ENCODE measurements around the gene SRXN1. TPM values are rescaled to one million over a fixed set of nuclear protein-coding genes. Genes with fewer than 3 reads are reported as not detected.
"Not testable (repeated sequence)": the region's sequence is repeated elsewhere in the genome, so short reads cannot be mapped to it uniquely, and the experiment has no call there.

SRXN1 gene
- 11.6 TPM for total RNA-seq
- 10 to 100 TPM in 6 of 8 donors, 1 to 10 TPM in 2; 8.4 to 13.7 (median 10.6) TPM for polyA plus RNA-seq (ENCODE audit: insufficient read depth in 1 of 8, insufficient read length in 8 of 8, low replicate concordance in 1 of 8)
- long read RNA-seq, donor 1, result 0 reads
- long read RNA-seq, donor 2, partial matches to known transcripts, result 0 of 1 reads
- long read RNA-seq, donor 2, other reads (novel, unspliced or antisense), result 0 of 1 reads
- long read RNA-seq, donor 3, partial matches to known transcripts, result 0 of 2 reads
- long read RNA-seq, donor 3, other reads (novel, unspliced or antisense), result 0 of 2 reads
- long read RNA-seq, donor 4, transcript SRXN1-201 (2 exons, 2,698 nt), result major isoform, 8 of 8 reads
- long read RNA-seq, donor 4, partial matches to known transcripts, result 0 of 8 reads
- long read RNA-seq, donor 4, other reads (novel, unspliced or antisense), result 0 of 8 reads
- long read RNA-seq, donor 5, transcript SRXN1-201 (2 exons, 2,698 nt), result major isoform, 13 of 13 reads
- long read RNA-seq, donor 5, partial matches to known transcripts, result 0 of 13 reads
- long read RNA-seq, donor 5, other reads (novel, unspliced or antisense), result 0 of 13 reads
- long read RNA-seq, donor 6, transcript SRXN1-201 (2 exons, 2,698 nt), result major isoform, 6 of 6 reads
- long read RNA-seq, donor 6, partial matches to known transcripts, result 0 of 6 reads
- long read RNA-seq, donor 6, other reads (novel, unspliced or antisense), result 0 of 6 reads
- long read RNA-seq, donor 7, transcript SRXN1-201 (2 exons, 2,698 nt), result major isoform, 5 of 5 reads
- long read RNA-seq, donor 7, partial matches to known transcripts, result 0 of 5 reads
- long read RNA-seq, donor 7, other reads (novel, unspliced or antisense), result 0 of 5 reads
- long read RNA-seq, donor 8, partial matches to known transcripts, result 0 of 4 reads
- long read RNA-seq, donor 8, other reads (novel, unspliced or antisense), result 0 of 4 reads
- long read RNA-seq, donor 9, partial matches to known transcripts, result 0 of 3 reads
- long read RNA-seq, donor 9, other reads (novel, unspliced or antisense), result 0 of 3 reads
- long read RNA-seq, donor 10, partial matches to known transcripts, result 0 of 3 reads
- long read RNA-seq, donor 10, other reads (novel, unspliced or antisense), result 0 of 3 reads
- long read RNA-seq, donor 11, transcript SRXN1-201 (2 exons, 2,698 nt), result major isoform, 8 of 8 reads
- long read RNA-seq, donor 11, partial matches to known transcripts, result 0 of 8 reads
- long read RNA-seq, donor 11, other reads (novel, unspliced or antisense), result 0 of 8 reads

DNA sequence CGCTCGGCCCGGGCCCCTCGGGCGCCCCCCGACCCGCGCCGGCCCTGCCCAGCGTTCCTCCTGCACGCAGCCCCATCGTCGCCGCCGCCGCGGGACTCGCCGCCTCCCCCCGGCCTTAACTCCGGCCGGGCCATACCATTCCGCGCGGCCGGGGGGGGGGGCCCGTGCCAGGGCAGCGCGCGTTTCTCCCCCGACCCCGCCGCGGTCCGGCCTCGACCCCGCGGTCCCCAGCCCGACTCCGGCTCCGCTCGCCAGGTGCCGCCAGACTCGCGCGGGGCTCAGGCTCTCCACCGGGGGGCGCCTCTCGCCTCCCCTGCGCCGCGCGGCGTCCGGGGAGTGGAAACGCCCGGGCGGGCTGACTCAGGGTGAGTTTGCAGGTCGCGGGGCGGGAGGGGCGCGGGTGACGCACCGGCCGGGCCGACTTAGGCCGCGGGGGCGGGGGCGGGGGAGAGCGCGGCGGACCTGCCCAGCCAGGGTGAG, at the start of gene SRXN1:
SRXN1 (minus strand) TSS at position 91 of the 480 bp plus-strand sequence; CDS start at position 76, 15 bp downstream.
- peak within 1 kb of the TSS; percentile 57 for H3K4me3 ChIP-seq (ENCODE audit: low read length)
- peaks cover 15% of the 10 kb centered on the region for H3K4me1 ChIP-seq (ENCODE audit: control insufficient read depth, insufficient read depth, low read length)
- H3K9me3 ChIP-seq (replicated peaks; ENCODE audit: control insufficient read depth, low read depth, low read length), result no peaks in the 10 kb centered on the region
- peaks cover 10% of the 10 kb centered on the region for H3K27me3 ChIP-seq (ENCODE audit: control insufficient read depth, insufficient read depth, low read length)
- peaks cover 15% of the 10 kb centered on the region for H3K36me3 ChIP-seq (ENCODE audit: control insufficient read depth, insufficient read depth, low read length)
- peak; percentile 94 for DNase-seq
- WGBS (ENCODE audit: insufficient coverage), result under 1% methylated on average over 72 of the region's 74 CpGs
- H3K27ac ChIP-seq (ENCODE audit: low read length), result peak within 1 kb of the TSS; percentile 6

DNA sequence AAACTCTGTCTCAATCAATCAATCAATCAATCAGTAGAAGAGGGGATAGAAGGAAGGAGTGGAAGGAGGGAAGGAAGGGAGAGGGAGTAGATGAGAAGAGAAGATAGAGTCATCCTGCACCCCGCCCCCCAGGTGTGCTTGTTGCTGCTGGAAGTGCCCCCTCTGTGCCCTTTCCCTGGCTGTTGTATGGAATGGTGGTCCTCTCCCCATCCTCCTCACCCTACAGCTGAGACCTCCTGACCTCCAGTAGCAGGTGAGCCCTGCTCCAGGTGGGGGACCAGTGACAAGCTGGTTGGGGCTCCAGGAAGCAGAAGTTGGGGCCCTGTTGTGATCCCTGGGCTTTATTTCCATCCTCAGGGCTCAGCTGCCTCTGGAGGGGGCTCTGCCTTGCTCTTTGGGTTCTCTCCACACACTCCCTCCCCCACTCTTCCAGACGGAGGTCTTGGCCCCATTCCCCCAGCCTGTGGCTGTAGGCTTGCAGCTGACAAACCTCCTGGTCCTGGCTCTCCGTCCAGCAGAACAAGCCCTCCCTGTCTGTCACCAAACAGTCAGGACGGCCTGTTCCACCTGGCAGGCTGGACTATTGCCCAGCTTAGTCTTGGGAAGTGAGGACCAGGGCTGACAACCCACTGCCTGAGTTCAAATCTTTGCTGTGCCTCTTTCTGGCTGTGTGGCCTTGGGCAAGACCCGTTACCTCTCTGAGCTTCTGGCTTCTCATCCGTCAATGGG, 48.6 kb upstream of the SRXN1 start:
- no peaks in the 10 kb centered on the region for H3K4me1 ChIP-seq (ENCODE audit: control insufficient read depth, insufficient read depth, low read length)
- no peak overlapping the region for H3K27ac ChIP-seq (ENCODE audit: low read length)
- no peaks in the 10 kb centered on the region for H3K9me3 ChIP-seq (replicated peaks; ENCODE audit: control insufficient read depth, low read depth, low read length)
- DNase-seq, result no peak
- no peaks in the 10 kb centered on the region for H3K36me3 ChIP-seq (ENCODE audit: control insufficient read depth, insufficient read depth, low read length)
- H3K4me3 ChIP-seq (ENCODE audit: low read length), result no peak overlapping the region
- peaks cover 18% of the 10 kb centered on the region for H3K27me3 ChIP-seq (ENCODE audit: control insufficient read depth, insufficient read depth, low read length)
- 42% methylated on average over 5 of the region's 6 CpGs for WGBS (ENCODE audit: insufficient coverage)

GRCh38 chr20:699811-700338, 46.9 kb upstream of the SRXN1 start:
- Histone ChIP-seq H3K27me3 (ENCODE audit: control insufficient read depth, insufficient read depth, low read length) (peaks cover 20% of the 10 kb centered on the region), H3K9me3 (replicated peaks; ENCODE audit: control insufficient read depth, low read depth, low read length) (no peaks in the 10 kb centered on the region), H3K4me3 (ENCODE audit: low read length) (no peak overlapping the region), H3K4me1 (ENCODE audit: control insufficient read depth, insufficient read depth, low read length) (no peaks in the 10 kb centered on the region), H3K36me3 (ENCODE audit: control insufficient read depth, insufficient read depth, low read length) (no peaks in the 10 kb centered on the region), H3K27ac (ENCODE audit: low read length) (no peak overlapping the region)
- DNase-seq, result no peak
- WGBS (ENCODE audit: insufficient coverage), result 41% methylated on average over 10 of the region's 10 CpGs

DNA sequence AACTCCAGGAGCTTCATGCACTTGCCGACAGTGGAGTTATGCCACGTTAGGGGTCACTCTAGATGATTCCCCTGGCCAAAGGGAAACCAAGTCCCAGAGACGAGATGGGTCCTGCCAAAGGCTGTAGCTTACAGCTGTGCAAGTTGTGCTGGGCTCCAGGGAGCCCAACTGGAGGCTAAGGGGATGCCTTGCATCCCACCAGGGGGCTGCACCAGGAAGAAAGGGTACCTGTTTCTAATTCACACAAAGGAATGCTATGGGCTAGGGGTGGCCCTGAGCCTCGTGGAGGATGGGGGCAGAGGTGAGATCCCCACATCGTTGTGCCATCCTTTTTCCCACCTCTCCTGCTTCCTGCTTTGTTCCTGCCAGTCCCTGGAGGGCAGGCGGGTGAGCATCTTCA, 46.3 kb upstream of the SRXN1 start:
- H3K36me3 ChIP-seq (ENCODE audit: control insufficient read depth, insufficient read depth, low read length), result no peaks in the 10 kb centered on the region
- no peak for DNase-seq
- H3K27ac ChIP-seq (ENCODE audit: low read length), result no peak overlapping the region
- no peaks in the 10 kb centered on the region for H3K4me1 ChIP-seq (ENCODE audit: control insufficient read depth, insufficient read depth, low read length)
- H3K27me3 ChIP-seq (ENCODE audit: control insufficient read depth, insufficient read depth, low read length), result peaks cover 18% of the 10 kb centered on the region
- WGBS (ENCODE audit: insufficient coverage), result 47% methylated on average over 4 of the region's 6 CpGs
- H3K9me3 ChIP-seq (replicated peaks; ENCODE audit: control insufficient read depth, low read depth, low read length), result no peaks in the 10 kb centered on the region
- no peak overlapping the region for H3K4me3 ChIP-seq (ENCODE audit: low read length)

GRCh38 chr20:698276-698675, 45.3 kb upstream of the SRXN1 start:
- no peak overlapping the region for H3K4me3 ChIP-seq (ENCODE audit: low read length)
- H3K27ac ChIP-seq (ENCODE audit: low read length), result no peak overlapping the region
- H3K27me3 ChIP-seq (ENCODE audit: control insufficient read depth, insufficient read depth, low read length), result peaks cover 18% of the 10 kb centered on the region
- WGBS (ENCODE audit: insufficient coverage), result 47% methylated on average over 3 of the region's 6 CpGs
- no peaks in the 10 kb centered on the region for H3K9me3 ChIP-seq (replicated peaks; ENCODE audit: control insufficient read depth, low read depth, low read length)
- DNase-seq, result no peak
- no peaks in the 10 kb centered on the region for H3K36me3 ChIP-seq (ENCODE audit: control insufficient read depth, insufficient read depth, low read length)
- no peaks in the 10 kb centered on the region for H3K4me1 ChIP-seq (ENCODE audit: control insufficient read depth, insufficient read depth, low read length)

DNA sequence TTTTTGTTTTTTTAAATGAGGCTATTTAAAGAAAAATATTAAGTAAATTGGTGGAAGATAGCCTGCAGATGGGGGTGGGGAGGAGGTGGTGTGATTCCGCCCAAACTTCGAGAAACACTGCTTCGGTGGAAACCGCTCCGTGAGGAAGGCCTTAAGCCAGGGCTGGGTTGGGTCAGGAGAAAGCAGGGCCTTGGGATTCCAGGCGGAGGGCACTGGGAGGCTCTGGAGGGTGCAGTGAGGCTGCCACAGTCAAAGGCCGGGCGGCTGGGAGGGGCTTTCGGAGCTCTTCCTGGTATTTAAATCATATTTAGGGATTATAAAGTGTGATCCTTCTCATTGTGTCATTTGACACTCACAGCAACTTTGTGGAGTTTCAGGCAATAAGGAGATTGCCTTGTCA, 44.8 kb upstream of the SRXN1 start:
- no peak for DNase-seq
- 55% methylated on average over 9 of the region's 9 CpGs for WGBS (ENCODE audit: insufficient coverage)
- peaks cover 18% of the 10 kb centered on the region for H3K27me3 ChIP-seq (ENCODE audit: control insufficient read depth, insufficient read depth, low read length)
- no peaks in the 10 kb centered on the region for H3K9me3 ChIP-seq (replicated peaks; ENCODE audit: control insufficient read depth, low read depth, low read length)
- H3K27ac ChIP-seq (ENCODE audit: low read length), result no peak overlapping the region
- H3K4me3 ChIP-seq (ENCODE audit: low read length), result no peak overlapping the region
- H3K4me1 ChIP-seq (ENCODE audit: control insufficient read depth, insufficient read depth, low read length), result no peaks in the 10 kb centered on the region
- no peaks in the 10 kb centered on the region for H3K36me3 ChIP-seq (ENCODE audit: control insufficient read depth, insufficient read depth, low read length)

GRCh38 chr20:695165-695866, 42.3 kb upstream of the SRXN1 start:
- no peak overlapping the region for H3K27ac ChIP-seq (ENCODE audit: low read length)
- no peaks in the 10 kb centered on the region for H3K9me3 ChIP-seq (replicated peaks; ENCODE audit: control insufficient read depth, low read depth, low read length)
- no peaks in the 10 kb centered on the region for H3K4me1 ChIP-seq (ENCODE audit: control insufficient read depth, insufficient read depth, low read length)
- 80% methylated on average over 1 of the region's 2 CpGs for WGBS (ENCODE audit: insufficient coverage)
- no peak for DNase-seq
- peaks cover 18% of the 10 kb centered on the region for H3K27me3 ChIP-seq (ENCODE audit: control insufficient read depth, insufficient read depth, low read length)
- no peak overlapping the region for H3K4me3 ChIP-seq (ENCODE audit: low read length)
- no peaks in the 10 kb centered on the region for H3K36me3 ChIP-seq (ENCODE audit: control insufficient read depth, insufficient read depth, low read length)

- 58% methylated on average over 2 of the region's 4 CpGs for WGBS (ENCODE audit: insufficient coverage)
- no peaks in the 10 kb centered on the region for H3K4me1 ChIP-seq (ENCODE audit: control insufficient read depth, insufficient read depth, low read length)
These were observed 41.5 kb upstream of the SRXN1 start for GRCh38 chr20:694496-694895.

GRCh38 chr20:693786-694185, 40.8 kb upstream of the SRXN1 start:
- WGBS (ENCODE audit: insufficient coverage), result 88% methylated on average over 9 of the region's 10 CpGs
- H3K27me3 ChIP-seq (ENCODE audit: control insufficient read depth, insufficient read depth, low read length), result peaks cover 21% of the 10 kb centered on the region
- H3K4me1 ChIP-seq (ENCODE audit: control insufficient read depth, insufficient read depth, low read length), result not testable (repeated sequence)

More at GRCh38 chr20:694496-694895, 41.5 kb upstream of the SRXN1 start:
- no peak for DNase-seq
- H3K27ac ChIP-seq (ENCODE audit: low read length), result no peak overlapping the region
- H3K9me3 ChIP-seq (replicated peaks; ENCODE audit: control insufficient read depth, low read depth, low read length), result no peaks in the 10 kb centered on the region
- H3K36me3 ChIP-seq (ENCODE audit: control insufficient read depth, insufficient read depth, low read length), result no peaks in the 10 kb centered on the region
- H3K27me3 ChIP-seq (ENCODE audit: control insufficient read depth, insufficient read depth, low read length), result peaks cover 15% of the 10 kb centered on the region
- no peak overlapping the region for H3K4me3 ChIP-seq (ENCODE audit: low read length)

More at GRCh38 chr20:693786-694185, 40.8 kb upstream of the SRXN1 start:
- not testable (repeated sequence) for H3K4me3 ChIP-seq (ENCODE audit: low read length); H3K9me3 ChIP-seq (replicated peaks; ENCODE audit: control insufficient read depth, low read depth, low read length); DNase-seq; H3K27ac ChIP-seq (ENCODE audit: low read length); H3K36me3 ChIP-seq (ENCODE audit: control insufficient read depth, insufficient read depth, low read length)

All from muscle of leg (tissue), 16 donors.